GM19324 (cell line): ENCODE measurements around the gene FUS.
"Not testable (repeated sequence)": the region's sequence is repeated elsewhere in the genome, so short reads cannot be mapped to it uniquely, and the experiment has no call there.

ENCODE experiments used
- ATAC-seq: cut with Tn5 transposase; IDR thresholded peaks from one replicate; pipeline ENCODE4 v1.9.1; 2021; ENCODE audit warnings: mild to moderate bottlenecking, moderate library complexity; ENCODE audit not compliant: unreplicated experiment, low FRiP score

FUS gene

DNA sequence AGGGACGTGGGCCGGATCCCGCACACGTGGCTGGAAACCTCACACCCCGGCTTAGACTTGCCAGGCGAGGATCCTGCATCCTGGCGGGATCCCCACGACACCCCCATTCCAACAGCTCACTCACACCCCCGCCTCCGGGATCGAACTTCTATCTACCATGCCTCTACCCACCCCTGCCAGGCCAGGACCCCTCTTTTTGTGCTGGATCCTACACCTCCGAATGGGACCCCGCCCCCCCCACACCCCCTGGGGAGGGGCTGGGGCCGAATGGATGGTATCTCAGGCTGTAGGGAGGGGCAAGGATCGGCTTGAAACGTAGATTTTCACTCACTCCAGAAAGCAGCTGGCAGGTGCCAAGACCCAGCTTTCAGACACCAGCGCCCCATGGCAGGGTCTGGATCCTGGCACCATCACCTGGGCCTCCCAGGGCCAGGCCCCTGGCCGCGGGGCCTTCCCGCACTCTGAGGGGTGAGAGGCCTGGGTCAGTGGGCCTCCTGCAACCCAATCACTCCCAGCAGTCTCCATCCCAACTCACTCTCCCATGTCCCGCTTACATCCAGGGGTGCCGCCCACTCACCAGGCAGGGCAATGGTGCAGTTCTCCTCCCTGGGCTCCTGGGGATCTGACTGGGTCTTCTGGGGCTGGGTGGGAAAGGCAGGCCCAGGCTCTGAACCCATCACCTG lies 36.8 kb upstream of the FUS start:
- ATAC-seq, result no peak

DNA sequence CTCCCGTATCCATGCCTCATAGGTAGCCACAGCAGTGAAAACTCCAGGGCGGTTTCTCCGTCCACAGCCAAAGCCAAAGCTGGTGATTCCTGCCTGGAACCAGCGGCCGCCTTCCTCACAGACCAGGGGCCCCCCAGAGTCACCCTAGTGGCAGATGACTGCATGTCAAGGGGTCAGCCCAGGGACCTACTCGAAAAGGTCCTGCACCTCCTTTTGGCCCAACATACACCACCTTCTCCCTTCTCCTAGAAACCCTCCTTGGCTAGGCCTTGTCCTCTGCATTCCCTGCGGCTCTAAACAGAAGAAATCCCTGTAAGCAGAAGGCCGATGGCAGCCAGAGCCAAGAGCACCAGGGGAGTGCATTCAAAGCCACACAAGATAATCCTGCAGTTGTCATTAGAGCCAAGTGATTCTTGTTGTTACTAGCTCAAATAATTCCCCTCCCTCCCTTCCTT lies 36.2 kb upstream of the FUS start:
- no peak for ATAC-seq

DNA sequence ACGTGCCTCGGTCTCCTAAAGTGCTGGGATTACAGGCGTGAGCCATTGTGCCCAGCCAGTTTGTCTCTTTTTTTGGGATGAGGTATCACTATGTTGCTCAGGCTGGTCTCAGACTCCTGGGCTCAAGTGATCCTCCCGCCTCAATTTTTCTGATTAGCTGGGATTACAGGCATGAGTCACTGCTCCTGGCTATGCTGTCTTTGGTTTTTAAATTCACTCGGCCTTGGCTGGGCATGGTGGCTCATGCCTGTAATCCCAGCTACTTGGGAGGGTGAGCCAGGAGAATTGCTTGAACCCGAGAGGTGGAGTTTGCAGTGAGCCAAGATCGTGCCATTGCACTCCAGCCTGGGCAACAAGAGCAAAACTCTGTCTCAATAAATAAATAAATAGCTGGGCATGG lies 35.5 kb upstream of the FUS start:
- not testable (repeated sequence) for ATAC-seq

DNA sequence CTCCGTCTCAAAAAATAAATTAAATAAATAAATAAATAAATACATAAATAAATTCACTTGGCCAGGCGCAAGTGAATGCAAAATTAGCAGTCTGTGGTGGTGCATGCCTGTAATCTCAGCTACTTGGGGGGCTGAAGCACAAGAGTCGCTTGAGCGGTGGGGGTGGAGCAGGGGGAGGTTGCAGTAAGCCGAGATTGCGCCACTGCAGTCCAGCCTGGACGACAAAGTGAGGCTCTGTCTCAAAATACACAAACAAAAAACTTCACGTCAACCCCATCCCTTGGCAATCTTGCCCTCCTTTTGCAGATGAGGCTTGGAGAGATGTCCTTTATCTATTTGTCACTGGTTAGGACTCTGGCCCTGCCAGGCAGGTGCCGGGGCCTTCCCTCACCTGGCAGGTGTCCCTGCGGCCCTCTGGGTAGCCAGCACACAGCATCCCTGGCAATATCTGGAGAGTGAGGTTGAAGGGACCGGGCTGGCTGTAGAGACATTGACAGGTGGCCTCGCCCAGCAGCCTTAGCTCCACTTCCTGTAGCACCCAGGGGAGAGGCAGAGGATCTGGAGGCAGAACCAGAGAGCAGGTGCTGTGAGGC lies 34.4 kb upstream of the FUS start:
- no peak for ATAC-seq

DNA sequence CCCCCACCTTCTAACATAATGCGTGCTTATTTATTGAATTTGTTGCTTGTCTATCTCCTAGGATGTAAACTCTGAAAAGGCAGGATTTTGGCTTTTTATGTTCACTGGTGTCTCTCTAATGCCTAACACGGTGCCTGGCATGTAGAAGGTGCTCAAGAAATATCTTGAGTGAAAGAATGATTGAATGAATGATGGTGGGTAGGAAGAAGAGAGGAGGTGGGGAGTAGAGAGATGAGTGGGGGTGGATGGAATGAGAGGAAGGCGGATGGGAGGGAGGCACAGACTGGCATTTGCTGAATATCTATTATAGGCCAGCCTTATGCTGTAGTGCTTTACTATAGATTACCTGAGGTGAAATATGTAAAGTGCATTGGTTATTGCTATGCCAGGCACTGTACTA lies 32.4 kb upstream of the FUS start:
- ATAC-seq, result no peak

DNA sequence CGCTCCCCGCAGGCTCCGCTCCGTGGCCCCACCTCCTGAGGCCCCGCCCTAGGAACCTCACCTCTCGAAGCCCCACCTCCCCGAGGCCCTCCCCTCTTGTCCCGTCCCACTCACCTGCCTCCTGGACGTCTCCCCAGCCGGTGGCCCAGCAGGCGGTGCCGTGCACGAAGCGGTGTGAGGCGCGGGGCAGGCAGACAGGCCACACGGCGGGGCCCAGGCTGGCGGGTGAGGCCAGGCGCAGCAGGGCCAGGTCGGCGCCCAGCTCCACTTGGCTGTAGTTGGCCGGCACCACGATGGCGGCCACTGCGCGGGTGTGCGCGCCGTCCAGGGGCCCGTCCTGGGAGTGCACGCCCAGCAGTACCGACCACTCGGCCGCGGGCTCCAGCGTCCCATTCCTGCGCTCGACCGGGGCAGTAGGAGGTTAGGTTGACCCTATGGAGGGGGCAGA lies 31.6 kb upstream of the FUS start:
- ATAC-seq, result no peak

DNA sequence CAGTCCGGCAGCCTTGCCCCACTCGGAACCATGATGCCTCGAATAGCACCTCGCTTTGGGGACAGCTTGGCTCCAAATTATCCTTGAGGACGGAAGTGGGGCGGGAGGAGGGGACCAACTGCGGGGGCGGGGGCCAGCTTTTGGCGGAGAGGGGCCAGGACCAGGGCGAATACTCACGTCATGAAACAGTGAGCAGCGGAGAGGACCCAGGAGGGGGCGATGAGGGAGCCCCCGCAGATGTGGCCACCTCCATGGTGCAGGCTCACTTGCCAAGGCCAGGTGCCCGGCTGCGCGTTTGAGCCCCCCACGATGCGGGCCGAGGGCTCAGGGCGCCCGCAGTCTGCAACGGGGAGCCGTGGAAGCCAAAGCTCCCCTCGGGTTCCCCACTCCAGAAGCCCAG lies 31.0 kb upstream of the FUS start:
- no peak for ATAC-seq

DNA sequence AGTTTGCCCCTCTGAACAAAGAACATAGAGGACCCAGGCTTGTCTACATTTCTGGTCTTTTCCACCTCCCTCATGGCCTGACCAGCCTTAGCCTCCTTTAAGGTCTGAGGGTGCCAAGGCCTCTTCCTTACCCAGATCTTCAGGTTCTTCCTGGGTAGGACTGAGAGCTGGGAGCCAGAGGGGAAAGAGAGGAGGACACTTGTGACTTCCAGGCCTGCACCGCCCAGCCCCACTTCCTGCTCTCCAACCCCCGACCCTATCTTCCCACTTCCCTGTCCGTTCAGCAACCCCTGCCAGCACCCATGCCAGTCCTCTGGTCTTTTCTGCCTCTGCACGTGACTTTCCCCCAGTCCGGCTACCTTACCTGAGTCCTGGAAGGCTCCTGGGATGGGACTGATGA lies 30.6 kb upstream of the FUS start:
- no peak for ATAC-seq

DNA sequence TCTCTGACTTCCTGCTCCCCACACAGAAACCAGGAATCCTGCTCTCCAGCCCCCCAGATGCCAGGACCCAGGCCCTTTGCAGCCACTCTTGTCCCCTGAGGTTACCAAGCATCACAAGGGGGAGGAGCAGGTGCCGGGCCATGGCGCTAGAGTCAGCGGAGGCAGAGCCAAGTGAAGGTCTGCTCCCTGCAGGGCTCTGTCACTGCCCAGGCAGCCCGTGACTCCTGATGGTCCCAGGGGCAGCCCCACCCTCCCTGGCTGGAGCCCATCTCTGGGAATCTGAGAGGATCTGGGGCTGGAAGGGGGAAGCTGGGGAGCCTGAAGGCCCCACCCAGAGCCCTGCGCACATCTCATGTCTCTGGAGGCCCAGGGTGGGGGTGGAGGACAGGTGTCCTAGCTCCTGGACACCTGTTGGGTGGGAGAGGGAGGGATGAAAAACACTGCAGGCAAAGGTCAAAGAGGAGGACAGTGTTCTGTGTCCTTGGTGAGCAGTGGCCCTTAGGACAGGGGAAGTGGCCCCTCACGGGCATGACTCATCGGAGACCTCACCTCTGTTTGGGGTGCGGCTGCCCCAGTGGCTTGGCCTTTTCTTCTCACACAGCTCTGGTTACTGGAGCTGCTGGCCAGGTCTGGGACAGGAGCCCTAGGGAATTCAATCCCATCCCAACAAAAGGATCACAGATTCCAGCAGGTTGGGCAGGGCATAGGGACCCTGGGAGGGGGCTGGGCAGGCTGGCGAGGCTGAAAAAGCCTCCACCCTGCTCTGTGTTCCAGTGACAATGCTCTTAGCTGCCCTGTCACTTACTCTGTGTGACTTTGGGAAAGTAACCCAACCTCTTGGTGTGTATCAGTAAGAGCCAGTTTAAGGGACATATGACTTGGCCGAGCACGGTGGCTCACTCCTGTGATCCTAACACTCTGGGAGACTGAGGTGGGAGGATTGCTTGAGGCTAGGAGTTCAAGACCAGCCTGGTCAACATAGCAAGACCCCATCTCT lies 29.7 kb upstream of the FUS start, which contains the start of gene PRSS36:
PRSS36 (minus strand) TSS at position 173 of the 997 bp plus-strand sequence; CDS start at position 142, 31 bp downstream.
- no peak for ATAC-seq

DNA sequence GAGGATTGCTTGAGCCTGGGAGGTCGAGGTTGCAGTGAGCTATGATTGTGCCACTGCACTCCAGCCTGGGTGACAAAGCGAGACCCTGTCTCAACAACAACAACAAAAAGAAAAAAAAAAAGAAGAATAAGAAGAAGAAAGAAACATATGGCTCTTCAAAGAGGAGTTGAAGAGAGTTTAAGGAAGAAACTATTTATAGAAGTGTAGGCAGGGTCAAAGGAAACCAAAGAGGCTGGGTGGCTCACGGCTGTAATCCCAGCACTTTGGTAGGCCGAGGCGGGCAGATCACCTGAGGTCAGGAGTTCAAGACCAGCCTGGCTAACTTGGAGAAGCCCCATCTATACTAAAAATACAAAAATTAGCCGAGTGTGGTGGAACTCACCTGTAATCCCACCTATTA lies 29.0 kb upstream of the FUS start:
- not testable (repeated sequence) for ATAC-seq

DNA sequence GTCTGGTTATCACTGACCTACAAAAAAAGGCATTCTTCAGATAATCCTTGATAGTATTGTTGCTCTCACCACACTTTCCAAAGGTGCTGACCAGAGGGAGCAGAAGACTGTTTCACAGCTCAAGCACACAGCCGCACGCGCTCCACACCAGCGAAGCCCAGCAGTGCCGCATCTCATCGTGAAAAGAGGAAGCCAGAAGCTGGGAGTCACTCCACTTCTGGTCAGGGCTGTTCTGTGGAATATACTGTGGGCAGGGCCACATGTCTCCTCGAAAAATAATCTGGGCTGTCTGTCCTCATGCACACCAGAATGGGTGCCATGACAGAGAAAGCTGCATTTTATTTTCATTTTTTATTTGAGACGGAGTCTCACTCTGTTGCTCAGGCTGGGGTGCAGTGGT lies 22.8 kb upstream of the FUS start:
- no peak for ATAC-seq

DNA sequence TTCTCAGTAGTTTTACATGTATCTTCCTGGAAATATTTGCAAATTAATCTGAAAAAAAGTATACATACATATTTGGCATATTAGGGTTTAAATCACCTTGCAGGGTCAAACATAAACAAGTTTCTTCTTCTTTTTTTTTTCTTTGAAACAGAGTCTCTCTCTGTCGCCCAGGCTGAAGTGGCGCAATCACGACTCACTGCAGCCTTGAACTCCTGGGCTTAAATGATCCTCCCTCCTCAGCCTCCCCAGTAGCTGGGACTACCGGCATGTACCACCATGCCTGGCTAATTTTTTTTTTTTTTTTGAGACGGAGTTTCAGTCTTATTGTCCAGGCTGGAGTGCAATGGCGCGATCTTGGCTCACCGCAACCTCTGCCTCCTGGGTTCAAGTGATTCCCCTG lies 12.6 kb upstream of the FUS start:
- no peak for ATAC-seq

DNA sequence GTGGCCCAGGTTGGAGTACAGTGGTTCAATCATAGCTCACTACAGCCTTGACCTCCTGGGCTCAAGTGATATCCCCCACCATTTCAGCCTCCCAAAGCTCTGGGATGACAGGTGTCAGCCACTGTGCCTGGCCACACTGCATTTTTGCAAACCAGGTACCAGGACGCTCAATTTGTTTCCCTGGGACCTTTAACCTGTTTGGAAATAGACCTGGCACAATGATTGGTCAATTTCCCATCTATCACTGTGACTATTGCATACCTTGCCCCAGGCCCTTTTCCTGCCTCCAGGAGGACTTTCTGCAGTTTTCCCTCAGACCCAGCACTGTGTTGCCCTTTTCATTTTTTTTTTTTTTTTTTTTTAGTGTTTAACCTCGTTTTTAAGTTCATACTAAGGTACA lies 11.1 kb upstream of the FUS start:
- ATAC-seq, result no peak

DNA sequence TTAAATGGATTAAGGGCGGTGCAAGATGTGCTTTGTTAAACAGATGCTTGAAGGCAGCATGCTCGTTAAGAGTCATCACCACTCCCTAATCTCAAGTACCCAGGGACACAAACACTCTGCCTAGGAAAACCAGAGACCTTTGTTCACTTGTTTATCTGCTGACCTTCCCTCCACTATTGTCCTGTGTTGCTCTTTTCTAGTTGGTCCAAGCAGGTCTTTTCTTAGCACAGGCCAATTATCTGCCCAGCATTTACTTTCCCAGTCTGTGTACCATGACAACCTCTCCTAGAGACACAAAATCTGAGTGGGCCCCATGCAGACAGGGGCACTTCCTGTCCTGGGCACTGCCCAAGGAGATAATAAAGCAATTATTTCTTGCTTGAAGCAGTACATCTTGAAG lies 9.9 kb upstream of the FUS start:
- not testable (repeated sequence) for ATAC-seq

DNA sequence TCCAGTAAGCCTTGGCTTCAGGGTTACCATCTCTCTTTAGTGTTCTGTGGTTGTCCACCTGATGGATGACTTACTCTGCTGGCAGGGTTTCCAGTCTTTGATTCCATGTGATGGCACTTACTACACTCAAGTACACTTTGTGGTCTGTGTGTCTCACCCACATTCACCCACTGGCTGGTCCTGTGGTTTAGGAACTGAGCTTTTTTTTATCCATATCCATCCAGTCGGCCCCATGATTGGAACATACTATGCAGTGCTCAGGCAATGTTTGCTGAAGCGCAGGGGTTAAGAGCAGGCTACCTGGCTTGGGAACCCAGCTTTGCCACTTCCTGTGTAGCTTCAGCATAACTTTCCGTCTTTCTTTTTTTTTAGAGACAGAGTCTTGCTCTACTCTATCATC lies 2.8 kb upstream of the FUS start:
- ATAC-seq, result no peak

DNA sequence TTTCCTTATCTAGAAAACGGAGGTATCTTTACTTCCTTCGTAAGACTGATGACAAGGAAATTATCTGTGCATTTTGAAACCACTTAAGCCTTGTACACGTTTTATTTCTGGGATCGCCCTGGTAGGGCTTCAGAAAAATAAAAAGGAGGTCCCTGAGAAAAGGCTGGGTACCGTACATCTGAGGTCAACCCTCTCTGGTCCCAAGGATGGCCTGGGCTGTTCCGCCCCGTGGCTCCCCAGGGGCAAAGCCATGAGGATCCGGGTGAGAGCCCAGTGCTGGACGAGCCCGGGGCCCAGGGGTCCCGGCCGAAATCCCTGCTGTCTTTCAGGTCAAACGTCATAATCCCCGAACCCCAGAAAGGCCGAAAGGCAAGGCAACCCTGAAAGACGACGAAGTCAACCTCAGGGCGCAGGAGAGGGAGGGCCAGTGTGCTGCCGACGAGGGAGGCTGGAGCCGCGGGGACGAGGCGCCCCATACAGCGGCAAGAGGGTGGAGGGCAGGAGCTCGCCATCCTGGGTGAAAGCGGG lies 656 bp upstream of the FUS start:
- ATAC-seq, result peak; percentile 1

DNA sequence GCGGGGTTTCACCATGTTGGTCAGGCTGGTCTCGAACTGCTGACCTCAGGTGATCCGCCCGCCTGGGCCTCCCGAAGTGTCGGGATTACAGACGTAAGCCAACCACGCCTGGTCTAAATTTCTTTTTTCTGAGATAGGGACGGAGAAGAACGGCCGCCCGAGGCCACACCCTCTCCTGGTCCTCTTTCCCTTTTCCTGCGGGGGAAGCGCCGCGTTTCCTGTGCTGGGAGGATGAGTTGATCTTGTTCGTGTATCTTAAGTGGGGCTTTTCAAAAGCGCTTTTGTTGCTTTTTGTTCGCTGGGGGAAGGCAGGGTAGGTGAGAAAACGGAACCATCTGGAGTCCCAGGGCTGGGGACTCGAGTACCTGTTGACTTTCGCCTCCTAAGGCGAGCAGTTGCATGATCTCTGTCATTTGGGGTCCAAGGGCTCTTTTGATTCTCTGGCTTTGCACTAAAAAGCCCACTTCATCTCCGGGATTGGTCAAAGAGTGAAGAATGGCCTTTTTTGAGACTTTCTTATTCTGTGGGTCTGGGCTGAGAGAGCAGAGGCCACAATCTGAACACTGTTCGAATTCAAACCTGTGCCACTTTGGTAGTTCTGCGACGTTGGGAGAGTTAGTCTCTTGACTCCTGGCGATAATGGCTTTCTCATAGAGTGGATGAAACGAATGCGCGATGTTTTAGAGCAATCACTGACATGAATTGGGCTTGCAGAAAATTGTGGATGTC lies 1.3 kb downstream of the FUS start:
- ATAC-seq, result no peak

DNA sequence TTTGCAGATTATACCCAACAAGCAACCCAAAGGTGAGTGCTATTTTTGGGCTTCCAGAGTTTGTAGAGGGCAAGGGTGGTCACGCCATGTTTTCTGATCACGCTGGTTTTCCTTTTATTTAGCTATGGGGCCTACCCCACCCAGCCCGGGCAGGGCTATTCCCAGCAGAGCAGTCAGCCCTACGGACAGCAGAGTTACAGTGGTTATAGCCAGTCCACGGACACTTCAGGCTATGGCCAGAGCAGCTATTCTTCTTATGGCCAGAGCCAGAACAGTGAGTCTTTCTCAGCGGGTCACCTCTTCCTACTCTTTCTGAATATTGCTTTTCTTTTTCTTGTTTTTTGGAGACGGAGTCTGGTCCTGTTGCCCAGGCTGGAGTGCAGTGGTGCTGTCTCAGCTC lies 2.5 kb downstream of the FUS start:
- ATAC-seq, result no peak

DNA sequence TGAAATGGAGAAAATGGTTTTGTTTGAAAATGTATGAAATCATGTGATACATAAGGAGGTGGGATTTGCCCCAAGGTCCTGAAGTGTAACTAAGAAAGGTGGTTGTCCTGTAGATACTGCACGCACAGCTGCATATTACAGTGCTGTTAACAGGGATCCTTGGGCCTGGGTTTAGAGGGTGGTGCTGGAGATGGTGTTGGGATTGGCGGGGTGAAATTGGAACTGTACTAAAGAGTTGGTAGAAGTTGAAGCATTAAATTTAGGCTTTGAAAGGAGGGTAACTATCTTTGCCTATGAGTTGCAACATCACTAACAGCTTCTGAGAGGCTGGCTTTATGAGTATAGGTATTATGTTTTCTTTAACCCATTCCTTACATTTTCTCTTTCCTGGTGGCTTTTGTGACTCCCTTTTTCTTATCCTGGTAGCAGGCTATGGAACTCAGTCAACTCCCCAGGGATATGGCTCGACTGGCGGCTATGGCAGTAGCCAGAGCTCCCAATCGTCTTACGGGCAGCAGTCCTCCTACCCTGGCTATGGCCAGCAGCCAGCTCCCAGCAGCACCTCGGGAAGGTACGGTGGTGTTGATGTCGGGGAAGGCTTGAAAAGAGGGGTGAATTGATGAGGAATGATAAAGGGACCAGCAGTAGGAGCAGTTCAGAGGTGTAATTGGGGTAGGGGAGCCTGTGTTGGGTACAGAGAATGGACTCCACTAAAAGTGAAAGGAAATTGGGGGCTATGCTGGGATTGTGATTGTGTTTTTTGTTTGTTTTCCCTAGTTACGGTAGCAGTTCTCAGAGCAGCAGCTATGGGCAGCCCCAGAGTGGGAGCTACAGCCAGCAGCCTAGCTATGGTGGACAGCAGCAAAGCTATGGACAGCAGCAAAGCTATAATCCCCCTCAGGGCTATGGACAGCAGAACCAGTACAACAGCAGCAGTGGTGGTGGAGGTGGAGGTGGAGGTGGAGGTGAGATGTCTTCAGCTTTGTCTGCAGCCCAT lies 3.8 kb downstream of the FUS start:
- ATAC-seq, result no peak
